Measurements from ENCODE around the gene ART3. TPM values are rescaled to one million over a fixed set of nuclear protein-coding genes. Genes with fewer than 3 reads are reported as not detected.

The ART3 gene
- total and polyA plus RNA-seq, 9 of the 15 experiments (the other 6 are each of a cell fraction or from before 2014, with no cell fraction given) = 0.69 to 1.4 (median 1.1) TPM; not detected in 1

GRCh38 chr4:76090241-76090691 lies 15.8 kb downstream of the ART3 start (continued):
- TF ChIP-seq FOXP4 (CRISPR knock-in tag; IDR thresholded peaks at IDR 0.05; ENCODE audit: borderline replicate concordance) = no peak
- no peak for TF ChIP-seq SIRT6 (IDR thresholded peaks at IDR 0.05; ENCODE audit: low read depth, low read length)
- TF ChIP-seq LARP7 (IDR thresholded peaks at IDR 0.05) = no peak
- peak; percentile 99 for TF ChIP-seq CEBPB (tag; IDR thresholded peaks at IDR 0.05)
- TF ChIP-seq ZNF717 (CRISPR knock-in tag; IDR thresholded peaks at IDR 0.05) = no peak
- TF ChIP-seq E2F5 (CRISPR knock-in tag; IDR thresholded peaks at IDR 0.05) = no peak
- TF ChIP-seq SLC30A9 (CRISPR knock-in tag; IDR thresholded peaks at IDR 0.05) = no peak
- no peak for TF ChIP-seq ZNF561 (CRISPR knock-in tag; conservative IDR thresholded peaks at IDR 0.05)
- no peak for TF ChIP-seq ZNF695 (CRISPR knock-in tag; IDR thresholded peaks at IDR 0.05)
- TF ChIP-seq CBFA2T2 (conservative IDR thresholded peaks at IDR 0.05) = no peak
- 0 out of 2 replicates have a peak, but pooled peaks have one; percentile 32 for TF ChIP-seq NCOA1 (IDR thresholded peaks at IDR 0.05; ENCODE audit: low read depth)
- no peak for TF ChIP-seq MECOM (CRISPR knock-in tag; IDR thresholded peaks at IDR 0.05)
- no peak for TF ChIP-seq CGGBP1 (CRISPR knock-in tag; IDR thresholded peaks at IDR 0.05)
- TF ChIP-seq ZNF184 (CRISPR knock-in tag; IDR thresholded peaks at IDR 0.05) = no peak
- no peak; the same call in 1 of the 2 replicates for TF ChIP-seq CC2D1A (IDR thresholded peaks at IDR 0.05)
- TF ChIP-seq CHD2 (IDR thresholded peaks at IDR 0.05; ENCODE audit: low read depth, low read length) = no peak
- TF ChIP-seq NFE2 (IDR thresholded peaks at IDR 0.05; ENCODE audit: low read depth) = peak; percentile 77
- no peak for TF ChIP-seq HIVEP1 (CRISPR knock-in tag; IDR thresholded peaks at IDR 0.05)
- no peak for TF ChIP-seq E2F6 (IDR thresholded peaks at IDR 0.05; ENCODE audit: borderline replicate concordance in 1 of 2, extremely low read depth in 1 of 2, insufficient read depth in 1 of 2, insufficient read length in 1 of 2, low read depth in 1 of 2, low read length in 1 of 2, poor library complexity in 1 of 2, severe bottlenecking in 1 of 2)
- TF ChIP-seq VEZF1 (CRISPR knock-in tag; IDR thresholded peaks at IDR 0.05) = peak; percentile 21; the same call in 1 of the 2 replicates
- TF ChIP-seq HMGXB4 (CRISPR knock-in tag; IDR thresholded peaks at IDR 0.05) = no peak
- no peak for TF ChIP-seq ZNF589 (CRISPR knock-in tag; IDR thresholded peaks at IDR 0.05; ENCODE audit: low read depth)
- peak; percentile 50; the same call in 1 of the 2 replicates for TF ChIP-seq CTBP1 (IDR thresholded peaks at IDR 0.05; ENCODE audit: borderline replicate concordance)
- no peak for TF ChIP-seq ZNF668 (CRISPR knock-in tag; IDR thresholded peaks at IDR 0.05)
